GM20431 (cell line): ENCODE results near the gene MT2A.
"Not testable (repeated sequence)": the region's sequence is repeated elsewhere in the genome, so short reads cannot be mapped to it uniquely, and the experiment has no call there.

Experiments used
- in situ Hi-C: fragments of 300-500 bp; cut with MseI, MboI; formaldehyde crosslinking; loops from one replicate; pipeline ENCODE4 v1.15.0; 2020; ENCODE audit warnings: low sequenced_read_pairs; ENCODE audit not compliant: unreplicated experiment

MT2A gene

GRCh38 chr16:56617212-56618085, 9.1 kb downstream of the MT2A start:
- in situ Hi-C loops: no loop called here

GRCh38 chr16:56618138-56618537, 9.8 kb downstream of the MT2A start:
- in situ Hi-C loops: no loop called here

GRCh38 chr16:56620339-56620897, 12.0 kb downstream of the MT2A start:
- in situ Hi-C loops: no loop called here

GRCh38 chr16:56621665-56622445, 13.5 kb downstream of the MT2A start:
- in situ Hi-C loops: not testable (repeated sequence)

GRCh38 chr16:56623184-56623583, 14.8 kb downstream of the MT2A start:
- in situ Hi-C loops: not testable (repeated sequence)

- in situ Hi-C loops: no loop called here
Observed at GRCh38 chr16:56623637-56624036, 15.3 kb downstream of the MT2A start.

- in situ Hi-C loops: no loop called here
Observed at GRCh38 chr16:56625140-56625942, 17.0 kb downstream of the MT2A start, which contains the start of gene MT1E. Gene MT1E (plus strand): TSS chr16:56625781. CDS start chr16:56625852, 71 bp downstream.

GRCh38 chr16:56625943-56626654, 17.7 kb downstream of the MT2A start:
- in situ Hi-C loops: no loop called here

- in situ Hi-C loops: no loop called here
Observed at GRCh38 chr16:56626685-56627084, 18.3 kb downstream of the MT2A start.

GRCh38 chr16:56628486-56629350, 20.3 kb downstream of the MT2A start:
- in situ Hi-C loops: no loop called here

- in situ Hi-C loops: no loop called here
Observed at GRCh38 chr16:56629531-56629930, 21.1 kb downstream of the MT2A start.

- in situ Hi-C loops: no loop called here
Observed at GRCh38 chr16:56630134-56630533, 21.8 kb downstream of the MT2A start.

GRCh38 chr16:56631197-56631596, 22.8 kb downstream of the MT2A start:
- in situ Hi-C loops: no loop called here

- in situ Hi-C loops: no loop called here
Observed at GRCh38 chr16:56631832-56632155, 23.4 kb downstream of the MT2A start.

GRCh38 chr16:56632156-56632847, 23.9 kb downstream of the MT2A start, which contains the start of gene MT1M:
Gene MT1M (plus strand): TSS chr16:56632659. CDS start chr16:56632732, 73 bp downstream.
- in situ Hi-C loops: no loop called here

GRCh38 chr16:56632848-56633365, 24.5 kb downstream of the MT2A start:
- in situ Hi-C loops: no loop called here

GRCh38 chr16:56633535-56633934, 25.2 kb downstream of the MT2A start:
- in situ Hi-C loops: no loop called here
